Fibroblast of peridontal ligament (primary cell): ENCODE data around the gene ZNF577.
"Not testable (repeated sequence)": the region's sequence is repeated elsewhere in the genome, so short reads cannot be mapped to it uniquely, and the experiment has no call there.

Experiments used
- DNase-seq: peaks from one replicate; pipeline ENCODE4 v3.0.0-alpha.2; 2010; ENCODE audit errors: extremely low read depth

Gene ZNF577

GRCh38 chr19:51887522-51888498 is at the start of gene ZNF577:
Gene ZNF577 (minus strand): TSS chr19:51887951. CDS start chr19:51880382, 7,569 bp downstream.
- peak; percentile 93 for DNase-seq

GRCh38 chr19:51931921-51932320 is 44.2 kb upstream of the ZNF577 start:
- no peak for DNase-seq

- DNase-seq: no peak
These were observed 40.1 kb upstream of the ZNF577 start for GRCh38 chr19:51927859-51928258.

GRCh38 chr19:51926784-51927741 is 39.3 kb upstream of the ZNF577 start, which contains the start of gene ZNF613:
Gene ZNF613 (plus strand): TSS chr19:51927472. CDS start chr19:51936221, 8,749 bp downstream.
- DNase-seq: peak; percentile 93

GRCh38 chr19:51926426-51926783 is 38.7 kb upstream of the ZNF577 start:
- no peak for DNase-seq

GRCh38 chr19:51921949-51922348 is 34.2 kb upstream of the ZNF577 start:
- no peak for DNase-seq

- DNase-seq: no peak
These were observed 31.9 kb upstream of the ZNF577 start for GRCh38 chr19:51919606-51920005.

GRCh38 chr19:51916167-51916566 is 28.4 kb upstream of the ZNF577 start:
- no peak for DNase-seq

- DNase-seq: no peak
These were observed 27.6 kb upstream of the ZNF577 start for GRCh38 chr19:51915324-51915867.

GRCh38 chr19:51907981-51908380 is 20.2 kb upstream of the ZNF577 start:
- not testable (repeated sequence) for DNase-seq

GRCh38 chr19:51906108-51906507 is 18.4 kb upstream of the ZNF577 start:
- not testable (repeated sequence) for DNase-seq

GRCh38 chr19:51905639-51906038 is 17.9 kb upstream of the ZNF577 start:
- DNase-seq: not testable (repeated sequence)

- DNase-seq: no peak
These were observed 17.5 kb upstream of the ZNF577 start for GRCh38 chr19:51905206-51905605.

- DNase-seq: peak; percentile 80
These were observed 16.8 kb upstream of the ZNF577 start, which contains the start of gene ZNF649 for GRCh38 chr19:51904331-51905165. Gene ZNF649 (minus strand): TSS chr19:51905017. CDS start chr19:51900107, 4,910 bp downstream.

- DNase-seq: no peak
These were observed 15.4 kb upstream of the ZNF577 start for GRCh38 chr19:51903192-51903591.

GRCh38 chr19:51901860-51902259 is 14.1 kb upstream of the ZNF577 start:
- no peak for DNase-seq

- DNase-seq: peak; percentile 5
These were observed 3.5 kb upstream of the ZNF577 start for GRCh38 chr19:51891193-51891747.

GRCh38 chr19:51889934-51890333 is 2.2 kb upstream of the ZNF577 start:
- no peak for DNase-seq

GRCh38 chr19:51884713-51885112 is 3.0 kb downstream of the ZNF577 start:
- DNase-seq: no peak

- DNase-seq: no peak
These were observed 5.2 kb downstream of the ZNF577 start for GRCh38 chr19:51882518-51882917.
